H1 (cell line): Measurements from ENCODE around the gene PTPRT. TPM values are rescaled to one million over a fixed set of nuclear protein-coding genes. Genes with fewer than 3 reads are reported as not detected.

Source experiments
- CTCF ChIA-PET: fragments of 300-600 bp; sonication (Branson Sonifier 250); formaldehyde crosslinking; loops from one replicate; lab custom pipeline; 2021; ENCODE audit not compliant: partially characterized antibody; lab: Charles Lee
- POLR2A ChIA-PET: fragments of 300-600 bp; sonication (Branson Sonifier 250); formaldehyde crosslinking; loops from one replicate; lab custom pipeline; 2021; ENCODE audit warnings: inconsistent platforms; ENCODE audit not compliant: partially characterized antibody; lab: Charles Lee
- DNase-seq, 2 experiments: peaks; one replicate each; pipeline versions ENCODE4 v3.0.0 to v3.0.0-alpha.2; 2010 to 2022; ENCODE audit warnings: low spot score in 2 of 2, low read depth in 1 of 2, mixed read lengths in 1 of 2
- FAIRE-seq: peaks from 2 replicates; lab custom pipeline; 2011; peaks lifted over from hg19 to GRCh38; lab: Jason Lieb, UNC
- H2AFZ ChIP-seq: 2 replicates; pipeline ENCODE4 v1.8.1; 2012; ENCODE audit warnings: low read length, inconsistent platforms
- H2AK5ac ChIP-seq: 2 replicates; pipeline ENCODE4 v1.6.1; 2013; ENCODE audit warnings: low read depth, low read length
- H2BK120ac ChIP-seq: replicated peaks from 2 replicates; pipeline ENCODE3; 2013; ENCODE audit warnings: low read depth, low read length, inconsistent platforms
- H2BK12ac ChIP-seq: 2 replicates; pipeline ENCODE4 v1.6.1; 2013; ENCODE audit warnings: low read depth, low read length
- H2BK15ac ChIP-seq: 2 replicates; pipeline ENCODE4 v1.6.1; 2013; ENCODE audit warnings: low read length
- H2BK20ac ChIP-seq: 2 replicates; pipeline ENCODE4 v1.6.1; 2013; ENCODE audit warnings: low read length
- H2BK5ac ChIP-seq: 2 replicates; pipeline ENCODE4 v1.6.1; 2013; ENCODE audit warnings: low read depth, low read length
- H3K14ac ChIP-seq: 2 replicates; pipeline ENCODE4 v1.6.1; 2013; ENCODE audit warnings: inconsistent platforms; ENCODE audit not compliant: insufficient read length
- H3K18ac ChIP-seq: 2 replicates; pipeline ENCODE4 v1.6.1; 2013; ENCODE audit warnings: low read length; ENCODE audit errors: extremely low read depth
- H3K23ac ChIP-seq: 2 replicates; pipeline ENCODE4 v1.6.1; 2013; ENCODE audit warnings: inconsistent platforms; ENCODE audit not compliant: insufficient read length
- H3K23me2 ChIP-seq: 2 replicates; pipeline ENCODE4 v1.6.1; 2013; ENCODE audit warnings: low read depth, low read length
- H3K27ac ChIP-seq: 2 replicates; pipeline ENCODE4 v1.6.1; 2011; ENCODE audit warnings: low read depth, low read length, inconsistent platforms
- H3K27me3 ChIP-seq, 4 experiments: replicated peaks in 1 of 4; 1 replicate in 1 of 4; 2 replicates in 3 of 4; pipeline versions ENCODE4 v1.6.1 to v1.8.1; 2011 to 2013; ENCODE audit warnings: low read length in 3 of 4, mild to moderate bottlenecking in 3 of 4, inconsistent platforms in 2 of 4, mixed read lengths in 2 of 4, moderate library complexity in 1 of 4; ENCODE audit not compliant: control insufficient read depth in 3 of 4, insufficient read depth in 3 of 4; ENCODE audit errors: extremely low read depth in 1 of 4
- H3K36me3 ChIP-seq, 4 experiments: 2 replicates each; pipeline versions ENCODE4 v1.6.1 to v1.8.1; 2011 to 2013; ENCODE audit warnings: mild to moderate bottlenecking in 4 of 4, low read length in 3 of 4, moderate library complexity in 2 of 4, control low read depth in 1 of 4, inconsistent platforms in 1 of 4; ENCODE audit not compliant: insufficient read depth in 4 of 4, control insufficient read depth in 2 of 4
- H3K4ac ChIP-seq: replicated peaks from 2 replicates; pipeline ENCODE3; 2013; ENCODE audit warnings: low read length, low read depth, mixed read lengths, inconsistent platforms; ENCODE audit not compliant: insufficient read length
- H3K4me1 ChIP-seq, 4 experiments: replicated peaks in 1 of 4; 1 replicate in 1 of 4; 2 replicates in 3 of 4; pipeline versions ENCODE4 v1.6.1 to v1.8.1; 2011 to 2013; ENCODE audit warnings: low read length in 3 of 4, inconsistent platforms in 2 of 4, mixed read lengths in 1 of 4; ENCODE audit not compliant: insufficient read depth in 4 of 4, control insufficient read depth in 3 of 4
- H3K4me2 ChIP-seq, 2 experiments: 2 replicates each; pipeline versions ENCODE4 v1.6.1 to v1.8.1; 2011 to 2013; ENCODE audit warnings: low read depth in 2 of 2, low read length in 2 of 2, control low read depth in 1 of 2, inconsistent platforms in 1 of 2, mild to moderate bottlenecking in 1 of 2; ENCODE audit not compliant: insufficient read depth in 1 of 2
- H3K4me3 ChIP-seq, 4 experiments: fragments of 200-600, 300-600 bp in 1 of 4; sonication (generic), shearing (Covaris generic), sonication (Bioruptor Twin) in 1 of 4; 2 replicates each; pipeline versions ENCODE4 v1.5.1 to v1.8.1; 2011 to 2016; ENCODE audit warnings: low read length in 4 of 4, low read depth in 3 of 4, control low read depth in 2 of 4, inconsistent platforms in 2 of 4, mild to moderate bottlenecking in 2 of 4, mixed read lengths in 1 of 4, moderate library complexity in 1 of 4; ENCODE audit not compliant: insufficient read depth in 2 of 4; ENCODE audit errors: extremely low read depth in 1 of 4
- H3K56ac ChIP-seq: replicated peaks from 2 replicates; pipeline ENCODE3; 2013; ENCODE audit warnings: low read depth, mild to moderate bottlenecking, mixed read lengths, low read length, inconsistent platforms; ENCODE audit not compliant: insufficient read length
- H3K79me1 ChIP-seq: 2 replicates; pipeline ENCODE4 v1.6.1; 2013; ENCODE audit warnings: low read depth, low read length, control low read depth
- H3K79me2 ChIP-seq, 2 experiments: 2 replicates each; pipeline versions ENCODE4 v1.6.1 to v1.8.1; 2012 to 2013; ENCODE audit warnings: low read length in 2 of 2, mild to moderate bottlenecking in 2 of 2, inconsistent platforms in 1 of 2; ENCODE audit not compliant: insufficient read depth in 2 of 2, control insufficient read depth in 1 of 2
- H3K9ac ChIP-seq, 4 experiments: replicated peaks in 1 of 4; 1 replicate in 1 of 4; 2 replicates in 3 of 4; pipeline versions ENCODE4 v1.6.1 to v1.8.1; 2011 to 2013; ENCODE audit warnings: low read depth in 3 of 4, low read length in 3 of 4, control low read depth in 2 of 4, mild to moderate bottlenecking in 2 of 4, moderate library complexity in 2 of 4, inconsistent platforms in 1 of 4; ENCODE audit errors: extremely low read depth in 1 of 4
- H3K9me3 ChIP-seq, 2 experiments: 2 replicates each; pipeline versions ENCODE4 v1.6.1 to v1.8.1; 2012 to 2013; ENCODE audit warnings: mild to moderate bottlenecking in 2 of 2, moderate library complexity in 2 of 2, control low read depth in 1 of 2, inconsistent platforms in 1 of 2, low read depth in 1 of 2, low read length in 1 of 2, mixed read lengths in 1 of 2; ENCODE audit not compliant: insufficient read depth in 2 of 2
- H4K20me1 ChIP-seq, 2 experiments: replicated peaks in 1 of 2; 2 replicates each; pipeline versions ENCODE3 to v1.8.1; 2011 to 2013; ENCODE audit warnings: inconsistent platforms in 2 of 2, low read length in 2 of 2, mild to moderate bottlenecking in 1 of 2; ENCODE audit not compliant: insufficient read depth in 2 of 2, control insufficient read depth in 1 of 2
- H4K5ac ChIP-seq: 2 replicates; pipeline ENCODE4 v1.6.1; 2013; ENCODE audit warnings: low read length, low read depth, mixed read lengths, inconsistent platforms; ENCODE audit not compliant: insufficient read length
- H4K8ac ChIP-seq: 2 replicates; pipeline ENCODE4 v1.8.0; 2013; ENCODE audit warnings: mild to moderate bottlenecking, moderate library complexity, low read length, inconsistent platforms; ENCODE audit not compliant: insufficient read depth; ENCODE audit errors: extremely low read depth
- H4K91ac ChIP-seq: replicated peaks from 2 replicates; pipeline ENCODE3; 2013; ENCODE audit warnings: low read length, mixed read lengths, inconsistent platforms; ENCODE audit not compliant: insufficient read length
- BCL11A ChIP-seq, 2 experiments: IDR thresholded peaks; one replicate each; pipeline ENCODE4 v1.6.1; 2011; ENCODE audit warnings: low read depth in 2 of 2, low read length in 2 of 2, mild to moderate bottlenecking in 2 of 2
- CREB1 ChIP-seq: IDR thresholded peaks from 2 replicates; pipeline ENCODE4 v1.6.1; 2012; ENCODE audit warnings: inconsistent platforms
- RAD21 ChIP-seq, 2 experiments: IDR thresholded peaks in 1 of 2; conservative IDR thresholded peaks in 1 of 2; 2 replicates each; pipeline ENCODE4 v1.6.1; 2011; ENCODE audit warnings: low read depth in 2 of 2, low read length in 2 of 2, improper control_type of control experiment in 1 of 2, inconsistent platforms in 1 of 2, mild to moderate bottlenecking in 1 of 2, moderate library complexity in 1 of 2
- RNF2 ChIP-seq: fragments of 200-900, 300-1000 bp; sonication (generic); IDR thresholded peaks from 2 replicates; pipeline ENCODE4 v1.7.1; 2016; ENCODE audit warnings: borderline replicate concordance, low read depth, mild to moderate bottlenecking, antibody characterized with exemption, low read length; ENCODE audit not compliant: poor library complexity, severe bottlenecking; ENCODE audit errors: missing control alignments
- YY1 ChIP-seq: IDR thresholded peaks from 2 replicates; pipeline ENCODE4 v1.6.1; 2011; ENCODE audit warnings: low read depth, mild to moderate bottlenecking, low read length
- WGBS, 2 experiments: shearing (Covaris generic) in 1 of 2; methylation state at CpG; one replicate each; pipeline versions ENCODE4 v1.1.6 to v1.1.7; 2013 to 2015; ENCODE audit warnings: low lambda C conversion rate in 2 of 2, mixed read lengths in 2 of 2, inconsistent platforms in 1 of 2, low coverage in 1 of 2, missing lambda C conversion rate in 1 of 2; ENCODE audit not compliant: insufficient replicate concordance in 2 of 2, insufficient coverage in 1 of 2, insufficient read length in 1 of 2; ENCODE audit errors: extremely low coverage in 1 of 2, missing lambda C conversion rate in 1 of 2; 5-methylcytosine and 5-hydroxymethylcytosine counted together
- polyA plus RNA-seq, 7 experiments: library from polyadenylated mRNA; depleted of rRNA in 3 of 7; stranded (reverse) in 5 of 7; unstranded in 2 of 7; fragments of >200 nt in 5 of 7; fragments of 200-250 nt in 2 of 7; gene quantifications; 1 replicate in 5 of 7; 2 replicates in 1 of 7; 4 replicates in 1 of 7; pipeline versions ENCODE4 v1.2.1 to v1.2.3, GENCODE V29; 2011 to 2013; ENCODE audit warnings: missing spikeins in 2 of 7, mixed read lengths in 2 of 7
- total RNA-seq: library from RNA; stranded (reverse); fragmentation: NEBNext Ultra II Directional; extraction: Animal tissue kit (Norgen Biotek cat#: 25700); gene quantifications from 2 replicates; pipeline ENCODE4 v1.2.1, GENCODE V29; 2021

PTPRT gene
- total and polyA plus RNA-seq, 2 of the 8 experiments (the other 6 are each of a cell fraction or from before 2014, with no cell fraction given): 0.33 to 1.8 TPM

- Histone ChIP-seq H3K9me3 (no peaks in the 10 kb centered on the region), H3K23me2 (no peaks in the 10 kb centered on the region), H3K56ac (no peak overlapping the region), H3K36me3 (no peaks in the 10 kb centered on the region), H2BK15ac (no peak overlapping the region), H4K91ac (no peak overlapping the region), H2BK120ac (no peak overlapping the region), H3K9ac (no peak overlapping the region), H3K4ac (no peak overlapping the region), H2AFZ (no peak overlapping the region), H4K8ac (no peak overlapping the region), H3K79me1 (no peaks in the 10 kb centered on the region), H3K79me2 (no peaks in the 10 kb centered on the region), H4K5ac (no peak overlapping the region), H3K18ac (no peak overlapping the region), H3K4me3 (no peak overlapping the region), H3K4me1 (peaks cover 0 to 5% (median 0%) of the 10 kb centered on the region in 4 experiments; a peak in 1 of 7 replicates), H2AK5ac (no peak overlapping the region), H2BK20ac (no peak overlapping the region), H3K27ac (no peak overlapping the region), H2BK5ac (no peak overlapping the region), H3K14ac (no peak overlapping the region), H3K27me3 (no peaks in the 10 kb centered on the region), H4K20me1 (no peaks in the 10 kb centered on the region), H3K4me2 (no peak overlapping the region), H2BK12ac (no peak overlapping the region), H3K23ac (no peak overlapping the region)
- FAIRE-seq (no peak), DNase-seq (no peak)
- CTCF ChIA-PET: no interaction called here
- WGBS, 2 experiments: 96% methylated on average over 2 of the region's 2 CpGs; no CpG with 5 or more reads in 1 of the 2 experiments
- POLR2A ChIA-PET: no interaction called here
- TF ChIP-seq YY1 (no peak), RNF2 (no peak), CREB1 (no peak), BCL11A (IDR thresholded peaks at IDR 0.05; ENCODE audit: low read depth in 2 of 2, low read length in 2 of 2) (no peak), RAD21 (IDR thresholded peaks at IDR 0.05 in 1 of 2, conservative IDR thresholded peaks at IDR 0.05 in 1 of 2; ENCODE audit: low read depth in 2 of 2, low read length in 2 of 2) (no peak)
Observed at GRCh38 chr20:42373049-42373448, 816.7 kb downstream of the PTPRT start.
